K562 (cell line): ENCODE data around the gene AZU1. TPM values are rescaled to one million over a fixed set of nuclear protein-coding genes. Genes with fewer than 3 reads are reported as not detected.

ENCODE experiments used
- ATAC-seq: fragments of 200-7000 bp; cut with Tn5 transposase; 3 replicates; pipeline ENCODE4 v1.9.1; 2020; ENCODE audit warnings: moderate library complexity
- BruUV-seq: library from RNA; stranded (reverse); fragments of 400-500 nt; replicated peaks from 2 replicates; lab custom pipeline; 2021; lab: Mats Ljungman, UMichigan
- CTCF ChIA-PET: fragments of 300-600 bp; formaldehyde crosslinking; extraction: SDS; loops from one replicate; lab custom pipeline; 2021; ENCODE audit warnings: low intra/inter-chr PET ratio; lab: Yijun Ruan, JAX
- POLR2A ChIA-PET: fragments of 300-600, 350-650 bp; sonication (Branson Sonifier 250); formaldehyde crosslinking; extraction: SDS; loops from one replicate; lab custom pipeline; 2021; ENCODE audit warnings: antibody characterized with exemption, inconsistent platforms; lab: Yijun Ruan, JAX
- DNase-seq, 4 experiments: peaks; one replicate each; pipeline versions ENCODE4 v3.0.0 to v3.0.0-alpha.2; 2011 to 2018; ENCODE audit warnings: low spot score in 3 of 4, mixed read lengths in 3 of 4; ENCODE audit errors: extremely low read depth in 1 of 4
- FAIRE-seq: peaks from 2 replicates; lab custom pipeline; 2011; peaks lifted over from hg19 to GRCh38; lab: Jason Lieb, UNC
- H2AFZ ChIP-seq: 2 replicates; pipeline ENCODE4 v1.6.0; 2011; ENCODE audit warnings: low read depth, low read length, control low read depth, inconsistent platforms
- H3K27ac ChIP-seq: fragments of 200-600 bp; 3 replicates; pipeline ENCODE4 v1.8.0; 2011; ENCODE audit warnings: low read depth, mild to moderate bottlenecking, control low read depth, inconsistent platforms, low read length, moderate library complexity, mixed read lengths; ENCODE audit errors: extremely low read depth
- H3K27me3 ChIP-seq, 2 experiments: fragments of 300-600 bp in 1 of 2; 2 replicates in 1 of 2; 3 replicates in 1 of 2; pipeline versions ENCODE4 v1.6.0 to v1.8.0; 2011; ENCODE audit warnings: inconsistent platforms in 2 of 2, low read length in 2 of 2, mild to moderate bottlenecking in 1 of 2, mixed read lengths in 1 of 2, moderate library complexity in 1 of 2; ENCODE audit not compliant: control insufficient read depth in 2 of 2, insufficient read depth in 2 of 2
- H3K36me3 ChIP-seq: fragments of 300-600 bp; 3 replicates; pipeline ENCODE4 v1.8.0; 2011; ENCODE audit warnings: mild to moderate bottlenecking, low read length, inconsistent platforms; ENCODE audit not compliant: control insufficient read depth, insufficient read depth
- H3K4me1 ChIP-seq, 2 experiments: fragments of 200-600 bp in 1 of 2; replicated peaks in 1 of 2; 2 replicates in 1 of 2; 3 replicates in 1 of 2; pipeline versions ENCODE4 v1.5.1 to v1.8.0; 2011; ENCODE audit warnings: inconsistent platforms in 2 of 2, low read length in 2 of 2, mild to moderate bottlenecking in 1 of 2, mixed read lengths in 1 of 2, moderate library complexity in 1 of 2; ENCODE audit not compliant: control insufficient read depth in 2 of 2, insufficient read depth in 2 of 2
- H3K4me2 ChIP-seq: 2 replicates; pipeline ENCODE4 v1.6.1; 2011; ENCODE audit warnings: low read length, control low read depth, inconsistent platforms, mixed read lengths; ENCODE audit not compliant: insufficient read depth
- H3K4me3 ChIP-seq: fragments of 200-600 bp; sonication (generic), shearing (Covaris generic); 2 replicates; pipeline ENCODE4 v1.5.1; 2016; ENCODE audit warnings: control low read depth, inconsistent platforms
- H3K79me2 ChIP-seq: fragments of 200-600 bp; 3 replicates; pipeline ENCODE4 v1.8.0; 2011; ENCODE audit warnings: low read length, inconsistent platforms; ENCODE audit not compliant: control insufficient read depth, insufficient read depth
- H3K9ac ChIP-seq, 2 experiments: 2 replicates each; pipeline versions ENCODE4 v1.6.0 to v1.6.1; 2011; ENCODE audit warnings: low read depth in 2 of 2, low read length in 2 of 2, control low read depth in 1 of 2, inconsistent platforms in 1 of 2, mild to moderate bottlenecking in 1 of 2, mixed read lengths in 1 of 2; ENCODE audit not compliant: insufficient read depth in 1 of 2
- H3K9me1 ChIP-seq: one replicate; pipeline ENCODE4 v1.6.0; 2011; ENCODE audit warnings: inconsistent platforms, mild to moderate bottlenecking, low read length, moderate library complexity; ENCODE audit not compliant: control insufficient read depth, insufficient read depth
- H3K9me3 ChIP-seq: replicated peaks from 2 replicates; pipeline ENCODE4 v1.5.1; 2011; ENCODE audit warnings: low read depth, low read length, inconsistent platforms; ENCODE audit not compliant: control insufficient read depth, insufficient read depth
- H4K20me1 ChIP-seq: replicated peaks from 2 replicates; pipeline ENCODE4 v1.6.1; 2011; ENCODE audit warnings: low read length, inconsistent platforms, mixed read lengths; ENCODE audit not compliant: control insufficient read depth, insufficient read depth
- HDGF ChIP-seq: fragments of 450-650 bp; IDR thresholded peaks from 2 replicates; pipeline ENCODE4 v1.6.1; 2016
- HIVEP1 ChIP-seq: fragments of 250-450 bp; sonication (Bioruptor Pico); IDR thresholded peaks from 2 replicates; pipeline ENCODE4 v1.4.0; 2020; ENCODE audit warnings: mild to moderate bottlenecking
- NFXL1 ChIP-seq: fragments of 450-650 bp; formaldehyde crosslinking; IDR thresholded peaks from 2 replicates; pipeline ENCODE4 v1.4.0; 2021; ENCODE audit warnings: mild to moderate bottlenecking
- NKRF ChIP-seq: fragments of 450-650 bp; IDR thresholded peaks from 2 replicates; pipeline ENCODE4 v1.6.1; 2016; ENCODE audit warnings: borderline replicate concordance
- POLR2AphosphoS5 ChIP-seq: IDR thresholded peaks from 2 replicates; pipeline ENCODE4 v1.6.1; 2011; ENCODE audit warnings: mild to moderate bottlenecking, low read depth, low read length, moderate library complexity; ENCODE audit not compliant: control insufficient read depth, insufficient read depth
- POLR2B ChIP-seq: fragments of 450-650 bp; IDR thresholded peaks from 2 replicates; pipeline ENCODE4 v1.6.1; 2018; ENCODE audit warnings: low read depth; ENCODE audit not compliant: partially characterized antibody
- RERE ChIP-seq: sonication (generic); formaldehyde crosslinking; IDR thresholded peaks from 2 replicates; pipeline ENCODE4 v1.8.0; 2023; ENCODE audit warnings: missing genetic modification reagents, mild to moderate bottlenecking, borderline replicate concordance
- SUPT5H ChIP-seq: fragments of 450-650 bp; IDR thresholded peaks from 2 replicates; pipeline ENCODE4 v1.6.1; 2016
- ZBTB7A ChIP-seq: IDR thresholded peaks from 2 replicates; pipeline ENCODE4 v1.6.1; 2011; ENCODE audit warnings: low read depth, mild to moderate bottlenecking, low read length, moderate library complexity, borderline replicate concordance; ENCODE audit not compliant: control insufficient read depth
- ZHX1 ChIP-seq: fragments of 150-350 bp; conservative IDR thresholded peaks from 2 replicates; pipeline ENCODE4 v1.6.1; 2014; ENCODE audit warnings: low read length
- WGBS: fragments of 100-300 bp; shearing (Covaris generic); methylation state at CpG from one replicate; pipeline ENCODE4 v1.1.6; 2016; ENCODE audit warnings: low coverage, mixed read lengths; ENCODE audit not compliant: insufficient coverage; ENCODE audit errors: missing lambda C conversion rate; 5-methylcytosine and 5-hydroxymethylcytosine counted together
- in situ Hi-C: fragments of 300-500 bp; cut with MboI; formaldehyde crosslinking; loops from 4 replicates; pipeline ENCODE4 v1.15.0; 2018; ENCODE audit warnings: inconsistent platforms, mixed read lengths
- intact Hi-C: fragments of 100-400 bp; cut with micrococcal nuclease; formaldehyde crosslinking; loops from 2 replicates; pipeline ENCODE4 v1.14.2; 2022
- polyA plus RNA-seq, 8 experiments: library from polyadenylated mRNA; depleted of rRNA in 4 of 8; stranded (reverse) in 5 of 8; unstranded in 3 of 8; fragments of >200 nt; fragmentation: Nextera tagmentation in 2 of 8; fragmentation: Illumina TruSeq in 1 of 8; extraction: Ambion mirVana in 2 of 8; extraction: Trizol in 1 of 8; gene quantifications; 2 replicates each; pipeline versions ENCODE4 v1.2.1 to v1.2.3, GENCODE V29; 2011 to 2014; ENCODE audit warnings: inconsistent platforms in 1 of 8, missing spikeins in 1 of 8
- total RNA-seq, 7 experiments: library from RNA; depleted of rRNA in 6 of 7; stranded (reverse); fragments of >200 nt in 6 of 7; fragmentation: Illumina TruSeq in 2 of 7; extraction: Trizol in 2 of 7; gene quantifications; 2 replicates each; pipeline versions ENCODE4 v1.2.1 to v1.2.3, GENCODE V29; 2011 to 2021; ENCODE audit warnings: low replicate concordance in 1 of 7

The AZU1 gene
- total and polyA plus RNA-seq, 9 of the 15 experiments (the other 6 are each of a cell fraction or from before 2014, with no cell fraction given), result 0.29 to 1.9 (median 0.59) TPM; not detected in 3

GRCh38 chr19:805600-806550 is 21.8 kb upstream of the AZU1 start:
- H3K27me3 ChIP-seq, result no peaks in the 10 kb centered on the region
- peaks cover 82% of the 10 kb centered on the region for H3K79me2 ChIP-seq
- no peak for ATAC-seq
- WGBS, result 96% methylated on average over 36 of the region's 93 CpGs
- peaks cover 100% of the 10 kb centered on the region for H3K36me3 ChIP-seq
- CTCF ChIA-PET, result no interaction called here
- POLR2A ChIA-PET, result interaction anchor here (0.5 to 1.4 kb wide), 5 partner anchors 9 to 26 kb away, joined by 3 to 5 read pairs (median 4); partner anchors contain the start of gene PTBP1
- in situ Hi-C loops (no loop called here), intact Hi-C loops (no loop called here)
- H4K20me1 ChIP-seq, result peaks cover 37% of the 10 kb centered on the region
- FAIRE-seq, result no peak
- H3K27ac ChIP-seq, result no peak overlapping the region
- H3K9me3 ChIP-seq, result no peaks in the 10 kb centered on the region; the same call in 1 of the 2 replicates
- peaks cover 10% of the 10 kb centered on the region for H3K9me1 ChIP-seq
- H2AFZ ChIP-seq, result no peak overlapping the region
- DNase-seq, result peak in 2 of 4 experiments; percentile 41 to 42
- no peak overlapping the region for H3K4me3 ChIP-seq
- no peak overlapping the region for H3K9ac ChIP-seq
- BruUV-seq, result no TSS peak
- H3K4me2 ChIP-seq, result no peak overlapping the region
- H3K4me1 ChIP-seq, result peaks cover 8 to 64% of the 10 kb centered on the region in 2 experiments; a peak in 4 of 5 replicates
- TF ChIP-seq RERE (CRISPR knock-in tag) (no peak), ZHX1 (no peak), NKRF (no peak), ZBTB7A (peak; percentile 16; the same call in 1 of the 2 replicates), NFXL1 (no peak), SUPT5H (peak; percentile 23; the same call in 1 of the 2 replicates), POLR2B (peak; percentile 22), HIVEP1 (no peak), HDGF (no peak), POLR2AphosphoS5 (peak; percentile 13; the same call in 1 of the 2 replicates)
